Liver (tissue), 9 donors: ENCODE measurements around the gene WDR1. TPM values are rescaled to one million over a fixed set of nuclear protein-coding genes. Genes with fewer than 3 reads are reported as not detected.
A peak's percentile ranks its signal among the peaks of the same experiment; 100 is the strongest.

Experiments used
- DNase-seq: peaks from one replicate; pipeline ENCODE4 v3.0.0-alpha.2; 2017; ENCODE audit warnings: low spot score
- H3K27ac ChIP-seq, 2 donors: one replicate each; pipeline ENCODE4 v1.7.0; 2013; ENCODE audit warnings: inconsistent platforms in 2 of 2, low read length in 2 of 2, control low read depth in 1 of 2, low read depth in 1 of 2, mild to moderate bottlenecking in 1 of 2
- H3K27me3 ChIP-seq, 4 donors: one replicate each; pipeline versions ENCODE4 v1.6.1 to v1.7.0; 2013; ENCODE audit warnings: low read length in 3 of 4, inconsistent platforms in 1 of 4, mild to moderate bottlenecking in 1 of 4, moderate library complexity in 1 of 4; ENCODE audit not compliant: control insufficient read depth in 4 of 4, insufficient read depth in 4 of 4
- H3K36me3 ChIP-seq, 4 donors: one replicate each; pipeline versions ENCODE4 v1.6.1 to v1.7.0; 2013; ENCODE audit warnings: low read length in 3 of 4, mild to moderate bottlenecking in 3 of 4, low read depth in 1 of 4, moderate library complexity in 1 of 4; ENCODE audit not compliant: control insufficient read depth in 4 of 4, insufficient read depth in 3 of 4
- H3K4me1 ChIP-seq, 4 donors: one replicate each; pipeline versions ENCODE4 v1.6.1 to v1.7.0; 2013; ENCODE audit warnings: low read length in 3 of 4, mild to moderate bottlenecking in 3 of 4, moderate library complexity in 1 of 4; ENCODE audit not compliant: control insufficient read depth in 4 of 4, insufficient read depth in 4 of 4
- H3K4me3 ChIP-seq, 3 donors: one replicate each; pipeline versions ENCODE4 v1.6.1 to v1.7.0; 2013; ENCODE audit warnings: low read length in 3 of 3, control low read depth in 1 of 3, low read depth in 1 of 3, mild to moderate bottlenecking in 1 of 3
- H3K9ac ChIP-seq, 2 donors: one replicate each; pipeline ENCODE4 v1.7.0; 2013; ENCODE audit warnings: low read length in 2 of 2, mild to moderate bottlenecking in 2 of 2, moderate library complexity in 2 of 2, control low read depth in 1 of 2, low read depth in 1 of 2
- H3K9me3 ChIP-seq, 4 donors: one replicate each; pipeline versions ENCODE4 v1.6.1 to v1.7.0; 2013; ENCODE audit warnings: low read length in 3 of 4; ENCODE audit not compliant: control insufficient read depth in 4 of 4
- EGR1 ChIP-seq, 2 donors: IDR thresholded peaks; 2 replicates each; pipeline ENCODE4 v1.6.1; 2016 to 2018; ENCODE audit warnings: antibody characterized with exemption in 2 of 2, low read depth in 2 of 2
- FOXA1 ChIP-seq: IDR thresholded peaks from 2 replicates; pipeline ENCODE4 v1.6.1; 2016; ENCODE audit warnings: antibody characterized with exemption
- FOXA2 ChIP-seq: IDR thresholded peaks from 2 replicates; pipeline ENCODE4 v1.6.1; 2016; ENCODE audit warnings: antibody characterized with exemption
- HNF4A ChIP-seq, 2 donors: conservative IDR thresholded peaks; 2 replicates each; pipeline ENCODE4 v1.6.1; 2016; ENCODE audit warnings: antibody characterized with exemption in 2 of 2, mild to moderate bottlenecking in 2 of 2
- HNF4G ChIP-seq: IDR thresholded peaks from 2 replicates; pipeline ENCODE4 v1.6.1; 2016; ENCODE audit warnings: antibody characterized with exemption
- JUND ChIP-seq, 2 donors: IDR thresholded peaks; 2 replicates each; pipeline ENCODE4 v1.6.1; 2016; ENCODE audit warnings: antibody characterized with exemption in 2 of 2
- NR2F2 ChIP-seq: IDR thresholded peaks from 2 replicates; pipeline ENCODE4 v1.6.1; 2016; ENCODE audit warnings: antibody characterized with exemption
- RAD21 ChIP-seq, 2 donors: IDR thresholded peaks; 2 replicates each; pipeline ENCODE4 v1.6.1; 2016; ENCODE audit warnings: antibody characterized with exemption in 2 of 2, mild to moderate bottlenecking in 2 of 2
- TAF1 ChIP-seq: conservative IDR thresholded peaks from 2 replicates; pipeline ENCODE4 v1.6.1; 2016; ENCODE audit warnings: antibody characterized with exemption, mild to moderate bottlenecking
- YY1 ChIP-seq: IDR thresholded peaks from 2 replicates; pipeline ENCODE4 v1.6.1; 2016; ENCODE audit warnings: antibody characterized with exemption, mild to moderate bottlenecking
- WGBS: extraction: QIAGEN DNeasy Blood & Tissue Kit; methylation state at CpG from one replicate; pipeline ENCODE4 v1.1.7; 2013; 5-methylcytosine and 5-hydroxymethylcytosine counted together
- polyA plus RNA-seq, 2 donors: library from polyadenylated mRNA; stranded (reverse) in 1 of 2; unstranded in 1 of 2; fragments of 200-250 nt in 1 of 2; fragments of >200 nt in 1 of 2; fragmentation: Nextera tagmentation in 1 of 2; extraction: Ambion mirVana in 1 of 2; gene quantifications; one replicate each; pipeline versions ENCODE4 v1.2.1 to v1.2.3, GENCODE V29; 2013 to 2015
- total RNA-seq, 2 donors: library from RNA; depleted of rRNA; stranded (reverse); fragments of >200 nt; gene quantifications; one replicate each; pipeline ENCODE4 v1.2.3, GENCODE V29; 2014
- TF ChIP-seq, protein P1 (sequence below): fragments of 150-350 bp; IDR thresholded peaks from 2 replicates; pipeline ENCODE4 v1.5.1; 2017; ENCODE audit warnings: improper control_type of control experiment, low read depth, low read length; ENCODE audit not compliant: missing input control
- TF ChIP-seq, protein P2 (sequence below): IDR thresholded peaks from 2 replicates; pipeline ENCODE4 v1.6.1; 2016; ENCODE audit warnings: antibody characterized with exemption, mild to moderate bottlenecking
- TF ChIP-seq, protein P3 (sequence below): IDR thresholded peaks from 2 replicates; pipeline ENCODE4 v1.6.1; 2016; ENCODE audit warnings: antibody characterized with exemption
- TF ChIP-seq, protein P4 (sequence below): IDR thresholded peaks from 2 replicates; pipeline ENCODE4 v1.6.1; 2016; ENCODE audit warnings: antibody characterized with exemption
- TF ChIP-seq, protein P5 (sequence below): IDR thresholded peaks from 2 replicates; pipeline ENCODE4 v1.6.1; 2016; ENCODE audit warnings: antibody characterized with exemption
- donor health status: healthy.
- donor health status: healthy.
- donor health status: healthy.
- donor health status: healthy.
- donor health status: healthy.

The WDR1 gene
- total and polyA plus RNA-seq, 4 donors = 31.1 to 97.4 (median 65.7) TPM

DNA sequence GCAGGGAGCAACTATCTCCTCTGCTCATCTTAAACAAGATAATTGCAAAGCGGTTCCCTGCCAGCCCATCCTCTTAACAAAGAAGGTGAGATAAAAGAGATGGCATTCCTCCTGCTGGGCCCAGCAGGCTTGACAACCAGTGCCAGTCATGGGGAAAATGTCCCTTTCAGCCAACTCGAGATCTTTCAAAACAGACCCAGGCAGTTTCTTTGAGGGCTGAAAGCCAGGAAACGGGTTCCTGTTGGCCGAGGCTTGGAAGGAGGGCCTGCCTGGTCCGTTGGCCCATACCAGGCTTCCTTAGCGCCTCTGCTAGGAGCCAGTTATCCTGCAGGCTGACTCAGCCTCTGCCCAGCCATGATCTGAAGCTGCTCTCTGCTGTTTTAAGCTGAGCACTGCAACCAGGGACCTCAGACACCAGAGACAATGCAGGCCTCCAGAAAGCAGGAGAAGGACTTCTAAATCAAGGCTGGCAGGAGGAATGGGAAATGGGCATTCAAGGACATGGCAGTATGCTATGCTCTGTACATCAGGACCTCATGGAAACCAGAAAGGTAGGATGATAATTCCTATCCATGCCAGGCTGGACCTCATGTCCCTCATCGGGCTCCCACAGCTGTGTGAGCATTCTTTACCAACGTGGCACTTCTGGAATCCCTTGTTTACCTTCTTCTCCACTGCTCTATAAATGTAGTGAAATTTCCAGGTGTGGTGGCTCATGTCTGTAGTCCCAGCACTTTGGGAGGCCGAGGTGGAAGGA is 52.9 kb downstream of the WDR1 start:
- H3K27ac ChIP-seq = no peak overlapping the region
- DNase-seq = peak; percentile 40
- H3K27me3 ChIP-seq = no peaks in the 10 kb centered on the region
- H3K9me3 ChIP-seq = no peaks in the 10 kb centered on the region
- H3K4me3 ChIP-seq = no peak overlapping the region
- WGBS = 48% methylated on average over 9 of the region's 9 CpGs
- H3K4me1 ChIP-seq = no peaks in the 10 kb centered on the region
- TF ChIP-seq JUND (IDR thresholded peaks at IDR 0.05) = peak; percentile 53 to 71
- peak; percentile 24 for TF ChIP-seq YY1
- peak; percentile 96 to 99 for TF ChIP-seq RAD21 (IDR thresholded peaks at IDR 0.05)
- TF ChIP-seq, protein P1, sequence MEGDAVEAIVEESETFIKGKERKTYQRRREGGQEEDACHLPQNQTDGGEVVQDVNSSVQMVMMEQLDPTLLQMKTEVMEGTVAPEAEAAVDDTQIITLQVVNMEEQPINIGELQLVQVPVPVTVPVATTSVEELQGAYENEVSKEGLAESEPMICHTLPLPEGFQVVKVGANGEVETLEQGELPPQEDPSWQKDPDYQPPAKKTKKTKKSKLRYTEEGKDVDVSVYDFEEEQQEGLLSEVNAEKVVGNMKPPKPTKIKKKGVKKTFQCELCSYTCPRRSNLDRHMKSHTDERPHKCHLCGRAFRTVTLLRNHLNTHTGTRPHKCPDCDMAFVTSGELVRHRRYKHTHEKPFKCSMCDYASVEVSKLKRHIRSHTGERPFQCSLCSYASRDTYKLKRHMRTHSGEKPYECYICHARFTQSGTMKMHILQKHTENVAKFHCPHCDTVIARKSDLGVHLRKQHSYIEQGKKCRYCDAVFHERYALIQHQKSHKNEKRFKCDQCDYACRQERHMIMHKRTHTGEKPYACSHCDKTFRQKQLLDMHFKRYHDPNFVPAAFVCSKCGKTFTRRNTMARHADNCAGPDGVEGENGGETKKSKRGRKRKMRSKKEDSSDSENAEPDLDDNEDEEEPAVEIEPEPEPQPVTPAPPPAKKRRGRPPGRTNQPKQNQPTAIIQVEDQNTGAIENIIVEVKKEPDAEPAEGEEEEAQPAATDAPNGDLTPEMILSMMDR = peak; percentile 77
- TF ChIP-seq HNF4G = no peak
- no peak for TF ChIP-seq HNF4A (conservative IDR thresholded peaks at IDR 0.05)
- no peak overlapping the region for H3K9ac ChIP-seq
- no peaks in the 10 kb centered on the region for H3K36me3 ChIP-seq

DNA sequence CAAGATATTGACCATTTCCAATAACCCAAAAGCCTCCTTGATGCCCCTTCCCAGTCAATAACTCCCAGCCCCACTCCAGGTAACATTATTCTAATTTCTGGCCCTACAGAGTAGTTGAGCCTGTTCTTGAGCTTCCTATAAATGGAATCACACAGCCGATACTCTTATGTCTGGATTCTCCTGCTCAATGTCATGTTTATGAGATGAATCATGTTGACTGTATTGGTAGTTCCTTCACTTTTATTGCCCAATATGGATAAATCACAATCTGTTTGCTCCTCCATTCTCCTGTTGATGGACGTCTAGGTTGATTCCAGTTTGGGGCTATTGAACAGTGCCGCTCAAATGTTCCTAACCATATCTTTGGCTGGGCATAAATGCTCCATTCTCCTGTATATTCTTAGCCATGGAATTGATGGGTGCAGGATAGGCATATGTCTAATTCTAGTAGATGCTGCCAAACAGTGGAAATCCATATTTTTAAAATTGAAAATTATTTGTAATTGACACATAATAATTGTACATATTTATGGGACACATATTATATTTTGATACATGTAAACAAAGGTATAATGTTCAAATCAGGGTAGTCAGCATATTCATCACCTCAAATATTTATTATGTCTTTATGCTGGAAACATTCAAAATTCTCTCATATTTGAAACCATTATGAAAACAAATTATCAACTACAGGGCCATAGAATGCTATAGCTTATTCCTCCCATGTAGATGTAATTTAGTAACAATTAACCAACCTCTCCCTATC is 54.8 kb downstream of the WDR1 start:
- no peak for TF ChIP-seq TAF1
- TF ChIP-seq, protein P2, sequence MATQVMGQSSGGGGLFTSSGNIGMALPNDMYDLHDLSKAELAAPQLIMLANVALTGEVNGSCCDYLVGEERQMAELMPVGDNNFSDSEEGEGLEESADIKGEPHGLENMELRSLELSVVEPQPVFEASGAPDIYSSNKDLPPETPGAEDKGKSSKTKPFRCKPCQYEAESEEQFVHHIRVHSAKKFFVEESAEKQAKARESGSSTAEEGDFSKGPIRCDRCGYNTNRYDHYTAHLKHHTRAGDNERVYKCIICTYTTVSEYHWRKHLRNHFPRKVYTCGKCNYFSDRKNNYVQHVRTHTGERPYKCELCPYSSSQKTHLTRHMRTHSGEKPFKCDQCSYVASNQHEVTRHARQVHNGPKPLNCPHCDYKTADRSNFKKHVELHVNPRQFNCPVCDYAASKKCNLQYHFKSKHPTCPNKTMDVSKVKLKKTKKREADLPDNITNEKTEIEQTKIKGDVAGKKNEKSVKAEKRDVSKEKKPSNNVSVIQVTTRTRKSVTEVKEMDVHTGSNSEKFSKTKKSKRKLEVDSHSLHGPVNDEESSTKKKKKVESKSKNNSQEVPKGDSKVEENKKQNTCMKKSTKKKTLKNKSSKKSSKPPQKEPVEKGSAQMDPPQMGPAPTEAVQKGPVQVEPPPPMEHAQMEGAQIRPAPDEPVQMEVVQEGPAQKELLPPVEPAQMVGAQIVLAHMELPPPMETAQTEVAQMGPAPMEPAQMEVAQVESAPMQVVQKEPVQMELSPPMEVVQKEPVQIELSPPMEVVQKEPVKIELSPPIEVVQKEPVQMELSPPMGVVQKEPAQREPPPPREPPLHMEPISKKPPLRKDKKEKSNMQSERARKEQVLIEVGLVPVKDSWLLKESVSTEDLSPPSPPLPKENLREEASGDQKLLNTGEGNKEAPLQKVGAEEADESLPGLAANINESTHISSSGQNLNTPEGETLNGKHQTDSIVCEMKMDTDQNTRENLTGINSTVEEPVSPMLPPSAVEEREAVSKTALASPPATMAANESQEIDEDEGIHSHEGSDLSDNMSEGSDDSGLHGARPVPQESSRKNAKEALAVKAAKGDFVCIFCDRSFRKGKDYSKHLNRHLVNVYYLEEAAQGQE = no peak
- DNase-seq = no peak
- no peaks in the 10 kb centered on the region for H3K27me3 ChIP-seq
- no peak overlapping the region for H3K4me3 ChIP-seq
- no peak overlapping the region for H3K9ac ChIP-seq
- 96% methylated on average over 3 of the region's 3 CpGs for WGBS
- no peak overlapping the region for H3K27ac ChIP-seq
- no peaks in the 10 kb centered on the region for H3K4me1 ChIP-seq
- H3K9me3 ChIP-seq = no peaks in the 10 kb centered on the region
- no peaks in the 10 kb centered on the region for H3K36me3 ChIP-seq

DNA sequence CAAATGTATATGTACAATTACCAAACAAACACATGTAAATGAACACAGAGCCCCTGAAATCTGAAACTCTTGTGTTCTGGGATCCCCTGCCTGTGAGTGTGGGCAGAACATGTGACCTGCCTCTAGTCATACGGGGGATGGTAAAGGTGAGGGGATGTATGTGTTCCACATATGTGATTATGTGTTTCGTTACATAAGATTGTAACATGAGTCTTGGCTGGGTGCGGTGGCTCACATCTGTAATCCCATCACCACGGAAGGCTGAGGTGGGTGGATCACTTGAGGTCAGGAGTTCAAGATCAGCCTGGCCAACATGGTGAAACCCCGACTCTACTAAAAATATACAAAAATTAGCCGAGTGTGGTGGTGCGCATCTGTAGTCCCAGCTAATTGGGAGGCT is 58.2 kb downstream of the WDR1 start:
- WGBS = 95% methylated on average over 7 of the region's 7 CpGs
- Histone ChIP-seq H3K9me3 (no peaks in the 10 kb centered on the region), H3K27ac (no peak overlapping the region), H3K4me1 (no peaks in the 10 kb centered on the region), H3K4me3 (no peak overlapping the region), H3K27me3 (no peaks in the 10 kb centered on the region), H3K9ac (no peak overlapping the region), H3K36me3 (no peaks in the 10 kb centered on the region)
- no peak for DNase-seq
- TF ChIP-seq FOXA1 (no peak), EGR1 (IDR thresholded peaks at IDR 0.05; ENCODE audit: low read depth in 2 of 2) (no peak), HNF4A (conservative IDR thresholded peaks at IDR 0.05) (no peak), NR2F2 (no peak), FOXA2 (no peak)
- TF ChIP-seq, protein P3, sequence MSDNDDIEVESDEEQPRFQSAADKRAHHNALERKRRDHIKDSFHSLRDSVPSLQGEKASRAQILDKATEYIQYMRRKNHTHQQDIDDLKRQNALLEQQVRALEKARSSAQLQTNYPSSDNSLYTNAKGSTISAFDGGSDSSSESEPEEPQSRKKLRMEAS = no peak
- TF ChIP-seq, protein P4, sequence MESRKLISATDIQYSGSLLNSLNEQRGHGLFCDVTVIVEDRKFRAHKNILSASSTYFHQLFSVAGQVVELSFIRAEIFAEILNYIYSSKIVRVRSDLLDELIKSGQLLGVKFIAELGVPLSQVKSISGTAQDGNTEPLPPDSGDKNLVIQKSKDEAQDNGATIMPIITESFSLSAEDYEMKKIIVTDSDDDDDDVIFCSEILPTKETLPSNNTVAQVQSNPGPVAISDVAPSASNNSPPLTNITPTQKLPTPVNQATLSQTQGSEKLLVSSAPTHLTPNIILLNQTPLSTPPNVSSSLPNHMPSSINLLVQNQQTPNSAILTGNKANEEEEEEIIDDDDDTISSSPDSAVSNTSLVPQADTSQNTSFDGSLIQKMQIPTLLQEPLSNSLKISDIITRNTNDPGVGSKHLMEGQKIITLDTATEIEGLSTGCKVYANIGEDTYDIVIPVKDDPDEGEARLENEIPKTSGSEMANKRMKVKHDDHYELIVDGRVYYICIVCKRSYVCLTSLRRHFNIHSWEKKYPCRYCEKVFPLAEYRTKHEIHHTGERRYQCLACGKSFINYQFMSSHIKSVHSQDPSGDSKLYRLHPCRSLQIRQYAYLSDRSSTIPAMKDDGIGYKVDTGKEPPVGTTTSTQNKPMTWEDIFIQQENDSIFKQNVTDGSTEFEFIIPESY = no peak
- TF ChIP-seq, protein P5, sequence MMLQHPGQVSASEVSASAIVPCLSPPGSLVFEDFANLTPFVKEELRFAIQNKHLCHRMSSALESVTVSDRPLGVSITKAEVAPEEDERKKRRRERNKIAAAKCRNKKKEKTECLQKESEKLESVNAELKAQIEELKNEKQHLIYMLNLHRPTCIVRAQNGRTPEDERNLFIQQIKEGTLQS = no peak
- TF ChIP-seq, protein P2 = no peak
